Measurements from ENCODE around the gene C1QTNF3.
"Not testable (repeated sequence)": the region's sequence is repeated elsewhere in the genome, so short reads cannot be mapped to it uniquely, and the experiment has no call there.

Gene C1QTNF3

DNA sequence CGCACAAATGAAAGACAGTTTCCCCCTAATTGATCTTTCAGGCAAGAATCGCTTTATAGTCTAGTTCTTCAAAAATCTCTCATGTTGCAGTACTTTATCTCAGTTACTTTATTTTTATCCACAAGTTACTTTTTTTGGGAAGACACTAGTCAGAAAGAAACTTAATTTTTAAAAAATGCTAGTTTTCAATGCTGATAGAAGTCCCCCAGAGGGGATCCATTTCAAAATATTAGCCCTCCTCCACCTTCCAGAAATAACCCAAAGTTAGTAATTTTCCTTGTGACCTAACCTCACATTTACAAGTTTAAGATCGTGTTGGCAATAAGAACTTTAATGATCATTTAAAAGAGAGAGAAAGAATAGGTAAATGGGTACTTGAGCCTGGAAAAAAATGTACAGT is 11.0 kb downstream of the C1QTNF3 start:
- no peak for TF ChIP-seq EZH2phosphoT487 (IDR thresholded peaks at IDR 0.05; ENCODE audit: borderline replicate concordance, low read length)
- TF ChIP-seq, protein P1, sequence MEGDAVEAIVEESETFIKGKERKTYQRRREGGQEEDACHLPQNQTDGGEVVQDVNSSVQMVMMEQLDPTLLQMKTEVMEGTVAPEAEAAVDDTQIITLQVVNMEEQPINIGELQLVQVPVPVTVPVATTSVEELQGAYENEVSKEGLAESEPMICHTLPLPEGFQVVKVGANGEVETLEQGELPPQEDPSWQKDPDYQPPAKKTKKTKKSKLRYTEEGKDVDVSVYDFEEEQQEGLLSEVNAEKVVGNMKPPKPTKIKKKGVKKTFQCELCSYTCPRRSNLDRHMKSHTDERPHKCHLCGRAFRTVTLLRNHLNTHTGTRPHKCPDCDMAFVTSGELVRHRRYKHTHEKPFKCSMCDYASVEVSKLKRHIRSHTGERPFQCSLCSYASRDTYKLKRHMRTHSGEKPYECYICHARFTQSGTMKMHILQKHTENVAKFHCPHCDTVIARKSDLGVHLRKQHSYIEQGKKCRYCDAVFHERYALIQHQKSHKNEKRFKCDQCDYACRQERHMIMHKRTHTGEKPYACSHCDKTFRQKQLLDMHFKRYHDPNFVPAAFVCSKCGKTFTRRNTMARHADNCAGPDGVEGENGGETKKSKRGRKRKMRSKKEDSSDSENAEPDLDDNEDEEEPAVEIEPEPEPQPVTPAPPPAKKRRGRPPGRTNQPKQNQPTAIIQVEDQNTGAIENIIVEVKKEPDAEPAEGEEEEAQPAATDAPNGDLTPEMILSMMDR (IDR thresholded peaks at IDR 0.05; ENCODE audit: low read depth, low read length, poor library complexity, severe bottlenecking), result no peak
- no peaks in the 10 kb centered on the region for H3K79me2 ChIP-seq (ENCODE audit: control insufficient read depth, low read length)
- no peaks in the 10 kb centered on the region for H3F3A ChIP-seq (ENCODE audit: control insufficient read depth, insufficient read depth)
- H4K20me1 ChIP-seq (ENCODE audit: control insufficient read depth, insufficient read depth, low read depth, low read length), result no peaks in the 10 kb centered on the region
- no peaks in the 10 kb centered on the region for H3K36me3 ChIP-seq (ENCODE audit: control insufficient read depth, low read length)
- H3K9me3 ChIP-seq (ENCODE audit: control insufficient read depth, insufficient read depth, low read length), result no peaks in the 10 kb centered on the region
- H3K27me3 ChIP-seq (ENCODE audit: control insufficient read depth, low read length), result no peaks in the 10 kb centered on the region
- H3K27ac ChIP-seq (ENCODE audit: low read depth, low read length), result no peak overlapping the region
- H3K9me2 ChIP-seq (replicated peaks; ENCODE audit: control insufficient read depth, low read length), result no peaks in the 10 kb centered on the region
- no peak overlapping the region for H3K4me2 ChIP-seq (ENCODE audit: low read length)
- no peaks in the 10 kb centered on the region for H3K4me1 ChIP-seq (ENCODE audit: control insufficient read depth, low read length)
- no peak overlapping the region for H3K4me3 ChIP-seq (ENCODE audit: low read length)

GRCh38 chr5:34031117-34031516 is 11.9 kb downstream of the C1QTNF3 start:
- H4K20me1 ChIP-seq (ENCODE audit: control insufficient read depth, insufficient read depth, low read depth, low read length), result no peaks in the 10 kb centered on the region
- no peaks in the 10 kb centered on the region for H3K79me2 ChIP-seq (ENCODE audit: control insufficient read depth, low read length)
- no peak overlapping the region for H3K4me2 ChIP-seq (ENCODE audit: low read length)
- TF ChIP-seq EZH2phosphoT487 (IDR thresholded peaks at IDR 0.05; ENCODE audit: borderline replicate concordance, low read length), result no peak
- TF ChIP-seq, protein P1 (IDR thresholded peaks at IDR 0.05; ENCODE audit: low read depth, low read length, poor library complexity, severe bottlenecking), result no peak
- no peaks in the 10 kb centered on the region for H3K9me3 ChIP-seq (ENCODE audit: control insufficient read depth, insufficient read depth, low read length)
- no peaks in the 10 kb centered on the region for H3K36me3 ChIP-seq (ENCODE audit: control insufficient read depth, low read length)
- H3K9me2 ChIP-seq (replicated peaks; ENCODE audit: control insufficient read depth, low read length), result no peaks in the 10 kb centered on the region
- H3K4me1 ChIP-seq (ENCODE audit: control insufficient read depth, low read length), result no peaks in the 10 kb centered on the region
- no peak overlapping the region for H3K27ac ChIP-seq (ENCODE audit: low read depth, low read length)
- no peak overlapping the region for H3K4me3 ChIP-seq (ENCODE audit: low read length)
- no peaks in the 10 kb centered on the region for H3K27me3 ChIP-seq (ENCODE audit: control insufficient read depth, low read length)
- no peaks in the 10 kb centered on the region for H3F3A ChIP-seq (ENCODE audit: control insufficient read depth, insufficient read depth)

DNA sequence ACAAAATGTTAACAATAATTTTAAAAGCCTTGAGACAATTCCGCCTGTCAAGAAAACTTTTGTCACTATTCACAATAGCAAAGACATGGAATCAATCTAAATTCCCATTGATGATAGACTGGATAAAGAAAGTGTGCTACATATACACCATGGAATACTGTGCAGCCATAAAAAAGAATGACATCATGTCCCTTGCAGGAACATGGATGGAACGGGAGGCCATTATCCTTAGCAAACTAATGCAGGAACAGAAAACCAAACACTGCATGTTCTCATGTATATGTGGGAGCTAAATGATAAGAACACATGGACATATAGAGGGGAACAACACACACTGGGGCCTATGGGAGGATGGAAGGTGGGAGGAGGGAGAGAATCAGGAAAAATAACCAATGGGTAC is 12.4 kb downstream of the C1QTNF3 start:
- H3K9me2 ChIP-seq (replicated peaks; ENCODE audit: control insufficient read depth, low read length); H3K4me1 ChIP-seq (ENCODE audit: control insufficient read depth, low read length); H3K4me3 ChIP-seq (ENCODE audit: low read length); H3K27me3 ChIP-seq (ENCODE audit: control insufficient read depth, low read length); H3K36me3 ChIP-seq (ENCODE audit: control insufficient read depth, low read length); H3F3A ChIP-seq (ENCODE audit: control insufficient read depth, insufficient read depth); H3K4me2 ChIP-seq (ENCODE audit: low read length); H3K9me3 ChIP-seq (ENCODE audit: control insufficient read depth, insufficient read depth, low read length); H3K27ac ChIP-seq (ENCODE audit: low read depth, low read length); H3K79me2 ChIP-seq (ENCODE audit: control insufficient read depth, low read length); H4K20me1 ChIP-seq (ENCODE audit: control insufficient read depth, insufficient read depth, low read depth, low read length): not testable (repeated sequence)

DNA sequence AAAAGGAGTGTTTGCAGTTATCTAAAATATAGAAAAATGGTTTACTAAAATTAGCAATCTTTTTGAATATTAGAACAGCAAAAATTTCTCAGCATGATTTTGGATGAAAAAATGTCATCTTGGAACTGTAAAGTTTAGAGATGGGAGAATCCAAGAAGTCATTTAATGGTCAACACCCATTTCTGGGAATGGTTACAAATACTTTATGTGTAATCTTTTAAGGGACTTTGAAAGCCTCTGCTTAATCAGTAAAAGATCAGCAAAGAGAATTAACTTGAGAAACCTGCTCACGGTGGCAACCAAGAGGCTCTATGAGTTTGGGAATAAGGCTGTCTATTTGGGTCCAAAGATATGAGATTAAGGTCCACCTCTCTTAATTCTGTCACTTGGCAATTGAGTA is 13.0 kb downstream of the C1QTNF3 start:
- Histone ChIP-seq H3K9me2 (replicated peaks; ENCODE audit: control insufficient read depth, low read length) (no peaks in the 10 kb centered on the region), H3K27me3 (ENCODE audit: control insufficient read depth, low read length) (no peaks in the 10 kb centered on the region), H3K9me3 (ENCODE audit: control insufficient read depth, insufficient read depth, low read length) (no peaks in the 10 kb centered on the region), H3F3A (ENCODE audit: control insufficient read depth, insufficient read depth) (no peaks in the 10 kb centered on the region), H3K4me1 (ENCODE audit: control insufficient read depth, low read length) (no peaks in the 10 kb centered on the region), H4K20me1 (ENCODE audit: control insufficient read depth, insufficient read depth, low read depth, low read length) (no peaks in the 10 kb centered on the region), H3K4me2 (ENCODE audit: low read length) (no peak overlapping the region), H3K4me3 (ENCODE audit: low read length) (no peak overlapping the region), H3K27ac (ENCODE audit: low read depth, low read length) (no peak overlapping the region), H3K79me2 (ENCODE audit: control insufficient read depth, low read length) (no peaks in the 10 kb centered on the region), H3K36me3 (ENCODE audit: control insufficient read depth, low read length) (no peaks in the 10 kb centered on the region)
- TF ChIP-seq, protein P1 (IDR thresholded peaks at IDR 0.05; ENCODE audit: low read depth, low read length, poor library complexity, severe bottlenecking), result no peak
- TF ChIP-seq EZH2phosphoT487 (IDR thresholded peaks at IDR 0.05; ENCODE audit: borderline replicate concordance, low read length), result no peak

Data from DOHH2 (cell line).